HepG2 (cell line): ENCODE data around the gene NCR3LG1. TPM values are rescaled to one million over a fixed set of nuclear protein-coding genes. Genes with fewer than 3 reads are reported as not detected.

ENCODE experiments used
- ATAC-seq: fragments of 200-7000 bp; cut with Tn5 transposase; 3 replicates; pipeline ENCODE4 v1.9.1; 2020; ENCODE audit warnings: mild to moderate bottlenecking, moderate library complexity
- BruUV-seq: library from RNA; stranded (reverse); fragments of 400-500 nt; replicated peaks from 2 replicates; lab custom pipeline; 2021; lab: Mats Ljungman, UMichigan
- CTCF ChIA-PET: fragments of 300-600 bp; formaldehyde crosslinking; extraction: SDS; loops from one replicate; lab custom pipeline; 2021; ENCODE audit warnings: low total read pairs, inconsistent platforms, low intra/inter-chr PET ratio; lab: Yijun Ruan, JAX
- POLR2A ChIA-PET: fragments of 350-600 bp; sonication (Branson Sonifier 250); formaldehyde crosslinking; loops from one replicate; lab custom pipeline; 2020; ENCODE audit warnings: antibody characterized with exemption, inconsistent platforms; lab: Yijun Ruan, JAX
- DNase-seq: peaks from one replicate; pipeline ENCODE4 v3.0.0-alpha.2; 2015; ENCODE audit warnings: low spot score
- FAIRE-seq: peaks from 3 replicates; lab custom pipeline; 2011; peaks lifted over from hg19 to GRCh38; lab: Jason Lieb, UNC
- H2AFZ ChIP-seq: one replicate; pipeline ENCODE4 v1.6.1; 2011; ENCODE audit warnings: low read length, inconsistent platforms
- H3K27ac ChIP-seq: fragments of 300-600 bp; 3 replicates; pipeline ENCODE4 v1.8.0; 2011; ENCODE audit warnings: mixed run types, mild to moderate bottlenecking, mixed read lengths, low read length, inconsistent platforms; ENCODE audit not compliant: insufficient read depth; ENCODE audit errors: extremely low read length
- H3K27me3 ChIP-seq, 2 experiments: fragments of 200-600 bp in 1 of 2; 2 replicates in 1 of 2; 3 replicates in 1 of 2; pipeline versions ENCODE4 v1.6.0 to v1.8.0; 2011; ENCODE audit warnings: low read length in 2 of 2, mild to moderate bottlenecking in 2 of 2, moderate library complexity in 2 of 2, inconsistent platforms in 1 of 2; ENCODE audit not compliant: insufficient read depth in 2 of 2, control insufficient read depth in 1 of 2
- H3K36me3 ChIP-seq, 2 experiments: fragments of 200-600 bp in 1 of 2; replicated peaks in 1 of 2; 2 replicates in 1 of 2; 3 replicates in 1 of 2; pipeline versions ENCODE4 v1.5.1 to v1.8.0; 2011; ENCODE audit warnings: low read length in 2 of 2, inconsistent platforms in 1 of 2; ENCODE audit not compliant: insufficient read depth in 2 of 2, control insufficient read depth in 1 of 2
- H3K4me1 ChIP-seq: 2 replicates; pipeline ENCODE4 v1.5.1; 2012; ENCODE audit warnings: low read length, inconsistent platforms; ENCODE audit not compliant: insufficient read depth
- H3K4me2 ChIP-seq: 2 replicates; pipeline ENCODE4 v1.6.0; 2011; ENCODE audit warnings: low read depth, low read length, inconsistent platforms
- H3K4me3 ChIP-seq, 3 experiments: fragments of 200-600 bp in 1 of 3; sonication (generic), shearing (Covaris generic) in 1 of 3; replicated peaks in 1 of 3; 2 replicates each; pipeline ENCODE4 v1.5.1; 2011 to 2016; ENCODE audit warnings: low read length in 3 of 3, inconsistent platforms in 2 of 3, low read depth in 2 of 3, mild to moderate bottlenecking in 2 of 3, control low read depth in 1 of 3, mixed read lengths in 1 of 3; ENCODE audit not compliant: insufficient read depth in 1 of 3
- H3K79me2 ChIP-seq: one replicate; pipeline ENCODE4 v1.6.1; 2011; ENCODE audit warnings: low read length, inconsistent platforms; ENCODE audit not compliant: insufficient read depth
- H3K9ac ChIP-seq: 2 replicates; pipeline ENCODE4 v1.6.0; 2011; ENCODE audit warnings: mild to moderate bottlenecking, low read depth, low read length, inconsistent platforms; ENCODE audit not compliant: insufficient read depth
- H3K9me3 ChIP-seq: 2 replicates; pipeline ENCODE4 v1.5.1; 2012; ENCODE audit warnings: mild to moderate bottlenecking, low read length
- H4K20me1 ChIP-seq: 2 replicates; pipeline ENCODE4 v1.6.0; 2011; ENCODE audit warnings: inconsistent platforms, mild to moderate bottlenecking, low read length, moderate library complexity; ENCODE audit not compliant: insufficient read depth
- CBX2 ChIP-seq, 2 experiments: fragments of 200-600 bp in 1 of 2; sonication (generic); formaldehyde crosslinking in 1 of 2; IDR thresholded peaks; 2 replicates each; pipeline versions ENCODE4 v1.7.0 to v1.8.1; 2018 to 2022; ENCODE audit warnings: low read depth in 2 of 2, low read length in 1 of 2, mild to moderate bottlenecking in 1 of 2, missing genetic modification reagents in 1 of 2
- CENPX ChIP-seq: sonication (generic); formaldehyde crosslinking; IDR thresholded peaks from 2 replicates; pipeline ENCODE4 v1.9.0; 2021; ENCODE audit warnings: mild to moderate bottlenecking, missing genetic modification reagents, moderate library complexity
- DPF2 ChIP-seq: sonication (generic); formaldehyde crosslinking; IDR thresholded peaks from 2 replicates; pipeline ENCODE4 v1.4.0; 2020; ENCODE audit warnings: mild to moderate bottlenecking, low read depth, missing genetic modification reagents, borderline replicate concordance
- ELF1 ChIP-seq: sonication (generic); formaldehyde crosslinking; IDR thresholded peaks from 2 replicates; pipeline ENCODE4 v1.4.0; 2020; ENCODE audit warnings: missing genetic modification reagents
- HOXA7 ChIP-seq: sonication (generic); formaldehyde crosslinking; IDR thresholded peaks from 2 replicates; pipeline ENCODE4 v1.8.1; 2022; ENCODE audit warnings: mild to moderate bottlenecking, missing genetic modification reagents, moderate library complexity
- NR1H2 ChIP-seq: sonication (generic); formaldehyde crosslinking; IDR thresholded peaks from 2 replicates; pipeline ENCODE4 v1.8.1; 2022; ENCODE audit warnings: low read depth, missing genetic modification reagents, borderline replicate concordance
- REL ChIP-seq: sonication (generic); formaldehyde crosslinking; conservative IDR thresholded peaks from 2 replicates; pipeline ENCODE4 v1.8.0; 2022; ENCODE audit warnings: mild to moderate bottlenecking, missing genetic modification reagents, moderate library complexity
- ZNF230 ChIP-seq: sonication (generic); formaldehyde crosslinking; IDR thresholded peaks from 2 replicates; pipeline ENCODE4 v1.4.0; 2020; ENCODE audit warnings: mild to moderate bottlenecking, missing genetic modification reagents
- ZNF34 ChIP-seq: sonication (generic); formaldehyde crosslinking; IDR thresholded peaks from 2 replicates; pipeline ENCODE4 v1.4.0; 2020; ENCODE audit warnings: mild to moderate bottlenecking, missing genetic modification reagents, borderline replicate concordance
- ZNF790 ChIP-seq: sonication (generic); formaldehyde crosslinking; IDR thresholded peaks from 2 replicates; pipeline ENCODE4 v1.8.0; 2022; ENCODE audit warnings: missing genetic modification reagents, mild to moderate bottlenecking, borderline replicate concordance
- WGBS: methylation state at CpG from one replicate; pipeline ENCODE4 v1.1.6; 2017; ENCODE audit warnings: low lambda C conversion rate; 5-methylcytosine and 5-hydroxymethylcytosine counted together
- in situ Hi-C: cut with HindIII; loops from 2 replicates; pipeline ENCODE4 v1.10.0; 2017; ENCODE audit warnings: low pct_unique_long_range_greater_than_20kb; ENCODE audit not compliant: extremely low pct_ligation_motif_present
- intact Hi-C: fragments of 100-400 bp; cut with micrococcal nuclease; formaldehyde crosslinking; loops from one replicate; pipeline ENCODE4 v1.10.0; 2022; ENCODE audit not compliant: unreplicated experiment
- polyA plus RNA-seq, 8 experiments: library from polyadenylated mRNA; depleted of rRNA in 3 of 8; stranded (reverse) in 7 of 8; unstranded in 1 of 8; fragments of >200 nt; fragmentation: Illumina TruSeq in 4 of 8; extraction: Trizol in 4 of 8; gene quantifications; 2 replicates each; pipeline versions ENCODE4 v1.2.1 to v1.2.3, GENCODE V29; 2011 to 2016; ENCODE audit warnings: low read depth in 4 of 8, missing spikeins in 1 of 8, mixed read lengths in 1 of 8; ENCODE audit not compliant: insufficient read depth in 1 of 8
- total RNA-seq, 5 experiments: library from RNA; depleted of rRNA; stranded (reverse); fragments of >200 nt; fragmentation: Illumina TruSeq; extraction: Trizol; gene quantifications; 2 replicates each; pipeline ENCODE4 v1.2.3, GENCODE V29; 2016; ENCODE audit warnings: low read depth in 1 of 5
- TF ChIP-seq, protein P1 (sequence below): sonication (generic); formaldehyde crosslinking; IDR thresholded peaks from 2 replicates; pipeline ENCODE4 v1.8.1; 2023; ENCODE audit warnings: mild to moderate bottlenecking, moderate library complexity, missing genetic modification reagents
- TF ChIP-seq, protein P2 (sequence below): IDR thresholded peaks from 2 replicates; pipeline ENCODE4 v1.6.1; 2012; ENCODE audit warnings: low read length, improper control_type of control experiment

The NCR3LG1 gene
- total and polyA plus RNA-seq, 2 of the 13 experiments (the other 11 are each of a cell fraction or from before 2014, with no cell fraction given): 16.1 to 25.1 TPM

DNA sequence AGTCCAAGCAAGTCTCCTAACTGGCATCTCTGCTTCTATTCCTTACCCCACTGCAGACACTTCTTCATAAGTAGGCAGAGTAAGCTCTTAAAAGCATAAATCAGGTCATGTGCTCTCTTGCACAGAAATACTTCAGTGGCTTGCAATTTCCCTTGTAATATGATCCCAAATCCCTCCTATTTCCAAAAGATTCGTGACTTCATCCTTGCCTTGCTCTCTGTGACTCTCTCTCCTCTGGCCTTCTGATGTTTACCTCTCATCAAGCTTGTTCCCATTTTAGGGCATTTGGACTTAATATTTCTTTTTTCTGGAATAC, 37.4 kb upstream of the NCR3LG1 start:
- BruUV-seq: no TSS peak
- Histone ChIP-seq H3K9me3 (no peaks in the 10 kb centered on the region), H3K79me2 (no peaks in the 10 kb centered on the region), H2AFZ (no peak overlapping the region), H3K27ac (no peak overlapping the region), H4K20me1 (no peaks in the 10 kb centered on the region), H3K36me3 (peaks cover 0 to 15% of the 10 kb centered on the region in 2 experiments; a peak in 1 of 5 replicates), H3K4me1 (no peaks in the 10 kb centered on the region), H3K4me3 (no peak overlapping the region), H3K27me3 (no peaks in the 10 kb centered on the region), H3K9ac (no peak overlapping the region), H3K4me2 (no peak overlapping the region)
- 82% methylated on average over 1 of the region's 1 CpG for WGBS
- intact Hi-C loops (no loop called here), in situ Hi-C loops (no loop called here)
- ATAC-seq: no peak
- ChIA-PET POLR2A (no interaction called here), CTCF (no interaction called here)
- FAIRE-seq: no peak
- TF ChIP-seq NR1H2 (CRISPR knock-in tag): no peak
- TF ChIP-seq, protein P1, sequence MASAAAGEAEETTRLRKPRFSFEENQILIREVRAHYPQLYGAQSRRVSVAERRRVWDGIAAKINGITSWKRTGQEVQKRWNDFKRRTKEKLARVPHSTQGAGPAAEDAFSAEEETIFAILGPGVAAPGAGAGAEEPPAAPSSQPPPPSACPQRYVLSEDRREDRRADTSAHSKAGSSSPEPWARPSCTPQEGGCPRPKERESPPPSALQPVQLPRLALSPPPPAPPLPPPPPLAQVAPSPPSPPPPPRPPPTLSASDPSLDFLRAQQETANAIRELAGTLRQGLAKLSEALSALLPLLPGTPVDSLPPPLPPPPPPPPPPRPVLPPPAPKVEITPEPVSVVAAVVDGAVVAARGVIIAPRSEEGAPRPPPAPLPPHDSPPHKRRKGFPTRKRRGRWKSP (CRISPR knock-in tag): no peak
- TF ChIP-seq, protein P2, sequence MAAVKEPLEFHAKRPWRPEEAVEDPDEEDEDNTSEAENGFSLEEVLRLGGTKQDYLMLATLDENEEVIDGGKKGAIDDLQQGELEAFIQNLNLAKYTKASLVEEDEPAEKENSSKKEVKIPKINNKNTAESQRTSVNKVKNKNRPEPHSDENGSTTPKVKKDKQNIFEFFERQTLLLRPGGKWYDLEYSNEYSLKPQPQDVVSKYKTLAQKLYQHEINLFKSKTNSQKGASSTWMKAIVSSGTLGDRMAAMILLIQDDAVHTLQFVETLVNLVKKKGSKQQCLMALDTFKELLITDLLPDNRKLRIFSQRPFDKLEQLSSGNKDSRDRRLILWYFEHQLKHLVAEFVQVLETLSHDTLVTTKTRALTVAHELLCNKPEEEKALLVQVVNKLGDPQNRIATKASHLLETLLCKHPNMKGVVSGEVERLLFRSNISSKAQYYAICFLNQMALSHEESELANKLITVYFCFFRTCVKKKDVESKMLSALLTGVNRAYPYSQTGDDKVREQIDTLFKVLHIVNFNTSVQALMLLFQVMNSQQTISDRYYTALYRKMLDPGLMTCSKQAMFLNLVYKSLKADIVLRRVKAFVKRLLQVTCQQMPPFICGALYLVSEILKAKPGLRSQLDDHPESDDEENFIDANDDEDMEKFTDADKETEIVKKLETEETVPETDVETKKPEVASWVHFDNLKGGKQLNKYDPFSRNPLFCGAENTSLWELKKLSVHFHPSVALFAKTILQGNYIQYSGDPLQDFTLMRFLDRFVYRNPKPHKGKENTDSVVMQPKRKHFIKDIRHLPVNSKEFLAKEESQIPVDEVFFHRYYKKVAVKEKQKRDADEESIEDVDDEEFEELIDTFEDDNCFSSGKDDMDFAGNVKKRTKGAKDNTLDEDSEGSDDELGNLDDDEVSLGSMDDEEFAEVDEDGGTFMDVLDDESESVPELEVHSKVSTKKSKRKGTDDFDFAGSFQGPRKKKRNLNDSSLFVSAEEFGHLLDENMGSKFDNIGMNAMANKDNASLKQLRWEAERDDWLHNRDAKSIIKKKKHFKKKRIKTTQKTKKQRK: no peak
- no peak for TF ChIP-seq CENPX
- no peak for TF ChIP-seq CBX2 (IDR thresholded peaks at IDR 0.05; ENCODE audit: low read depth, low read length)
- no peak for TF ChIP-seq CBX2 (CRISPR knock-in tag; IDR thresholded peaks at IDR 0.05; ENCODE audit: low read depth)
- TF ChIP-seq ZNF230 (CRISPR knock-in tag): no peak
- TF ChIP-seq ELF1 (CRISPR knock-in tag): no peak
- TF ChIP-seq ZNF34 (CRISPR knock-in tag): no peak
- no peak for TF ChIP-seq ZNF790
- TF ChIP-seq REL (CRISPR knock-in tag): no peak
- TF ChIP-seq DPF2: no peak
- TF ChIP-seq HOXA7 (CRISPR knock-in tag): no peak
- no peak for DNase-seq
